GM18511 (cell line): Measurements from ENCODE around the gene MOV10L1.
"Not testable (repeated sequence)": the region's sequence is repeated elsewhere in the genome, so short reads cannot be mapped to it uniquely, and the experiment has no call there.

Source experiments
- ATAC-seq: cut with Tn5 transposase; IDR thresholded peaks from one replicate; pipeline ENCODE4 v1.9.1; 2021; ENCODE audit warnings: mild to moderate bottlenecking, moderate library complexity; ENCODE audit not compliant: unreplicated experiment

Gene MOV10L1

GRCh38 chr22:50076646-50077535 lies 12.9 kb upstream of the MOV10L1 start:
- no peak for ATAC-seq

- no peak for ATAC-seq
Measured at GRCh38 chr22:50078246-50078645, 11.6 kb upstream of the MOV10L1 start.

DNA sequence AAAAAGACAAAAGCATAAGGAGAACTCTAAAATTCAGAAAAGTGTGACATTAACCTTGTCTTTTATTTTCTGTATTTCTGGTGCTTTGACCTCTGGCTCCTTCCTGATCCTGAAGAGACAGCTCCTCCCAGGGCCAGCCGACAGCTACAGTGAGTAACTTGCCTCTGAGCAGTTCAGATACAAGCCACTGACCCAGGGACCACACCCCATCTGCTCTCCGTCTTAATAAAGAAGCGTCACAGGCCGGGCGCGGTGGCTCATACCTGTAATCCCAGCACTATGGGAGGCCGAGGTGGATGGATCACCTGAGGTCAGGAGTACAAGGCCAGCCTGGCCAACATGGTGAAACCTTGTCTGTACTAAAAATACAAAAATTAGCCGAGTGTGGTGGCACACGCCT lies 11.0 kb upstream of the MOV10L1 start:
- ATAC-seq = no peak

GRCh38 chr22:50080077-50080465 lies 9.7 kb upstream of the MOV10L1 start:
- no peak for ATAC-seq

DNA sequence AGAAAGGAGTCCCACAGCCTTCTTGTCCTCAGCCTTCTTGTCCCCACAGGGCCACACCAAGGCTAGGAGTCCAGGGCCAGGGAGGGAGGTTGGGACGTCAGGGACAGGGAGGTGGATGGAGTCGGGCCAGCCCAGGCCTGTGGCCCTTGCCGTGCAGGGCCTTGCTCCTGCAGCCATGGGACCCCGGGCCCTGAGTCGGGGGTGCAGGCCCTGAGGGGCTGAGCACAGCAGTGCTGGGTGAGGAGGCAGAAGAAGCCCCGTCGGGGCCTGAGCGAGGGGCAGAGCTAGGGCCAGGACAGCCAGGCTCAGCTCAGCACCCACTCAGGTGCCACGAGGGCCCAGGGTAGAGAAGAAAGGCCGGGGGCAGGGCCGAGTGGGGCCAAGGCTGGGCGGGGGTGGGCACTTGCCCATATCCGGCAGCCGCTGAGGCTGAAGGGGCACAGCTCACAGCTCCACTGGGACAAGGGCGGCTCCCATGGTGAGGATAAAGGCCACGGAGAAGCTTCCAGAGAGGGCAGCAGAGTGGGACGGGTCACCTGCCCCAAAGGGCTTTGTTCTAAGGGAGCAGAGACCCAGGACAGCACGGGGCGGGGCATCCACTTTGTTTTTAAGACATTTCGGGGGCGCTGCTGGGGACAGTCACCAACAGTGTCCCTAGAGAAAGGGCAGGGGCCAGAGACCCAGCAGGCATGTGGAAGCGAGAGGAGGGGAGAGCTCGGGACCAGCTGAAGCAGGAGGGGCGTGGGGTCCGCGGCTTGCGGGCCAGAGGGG lies 8.2 kb upstream of the MOV10L1 start:
- ATAC-seq = no peak

- no peak for ATAC-seq
Measured at GRCh38 chr22:50082197-50082715, 7.5 kb upstream of the MOV10L1 start.

DNA sequence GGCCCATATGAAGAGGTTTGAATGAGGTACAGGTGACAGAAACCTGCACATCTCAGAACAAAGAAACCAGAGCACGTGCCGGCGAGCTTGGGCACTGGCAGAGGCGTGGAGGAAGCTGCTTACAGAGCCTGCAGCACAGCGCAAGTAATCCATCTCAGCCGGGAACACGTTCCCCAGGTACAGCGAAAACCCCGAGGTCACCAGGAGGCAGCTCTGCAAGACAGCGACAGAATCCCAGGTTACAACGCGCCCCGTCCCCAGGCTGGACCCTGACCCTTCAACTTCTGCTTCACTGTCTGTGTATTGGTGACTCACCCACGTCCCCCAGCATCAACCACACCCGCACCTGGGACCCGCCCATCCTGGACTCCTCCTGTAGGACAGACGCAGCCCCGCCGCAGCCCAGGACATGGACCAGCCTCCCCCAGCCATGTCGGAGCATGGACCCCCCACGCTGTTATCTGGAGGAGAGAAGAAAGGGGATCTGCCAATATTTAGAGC lies 6.8 kb upstream of the MOV10L1 start:
- ATAC-seq = no peak

DNA sequence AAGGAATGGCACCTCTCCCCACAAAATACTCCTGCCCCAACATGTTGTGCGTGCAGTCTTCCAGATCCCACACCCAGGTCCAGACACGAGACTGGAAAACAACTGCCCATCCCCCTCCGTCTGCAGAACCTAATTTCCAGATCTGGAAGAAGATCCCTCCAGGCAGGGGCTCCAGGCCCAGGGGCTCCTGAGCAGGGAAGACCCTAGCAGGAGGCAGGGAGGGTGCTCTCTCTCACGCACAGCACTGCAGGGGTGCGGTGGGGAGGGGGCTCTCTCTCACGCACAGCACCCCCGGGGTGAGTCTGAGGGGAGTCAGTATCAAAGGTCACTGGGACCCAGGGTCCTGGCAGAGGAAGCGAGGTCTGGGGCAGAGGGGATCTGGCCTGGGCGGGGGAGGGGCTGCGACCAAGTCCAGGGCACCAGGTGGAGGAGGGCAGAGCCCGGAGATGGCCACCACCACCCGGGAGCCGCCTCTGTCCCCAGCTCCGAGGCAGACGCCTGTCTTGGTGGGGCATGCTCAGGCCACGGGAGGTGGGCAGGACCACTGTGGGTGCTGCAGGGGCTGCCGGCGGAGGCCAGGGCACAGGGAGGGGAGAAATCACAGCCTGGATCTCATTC lies 6.2 kb upstream of the MOV10L1 start:
- ATAC-seq = no peak

DNA sequence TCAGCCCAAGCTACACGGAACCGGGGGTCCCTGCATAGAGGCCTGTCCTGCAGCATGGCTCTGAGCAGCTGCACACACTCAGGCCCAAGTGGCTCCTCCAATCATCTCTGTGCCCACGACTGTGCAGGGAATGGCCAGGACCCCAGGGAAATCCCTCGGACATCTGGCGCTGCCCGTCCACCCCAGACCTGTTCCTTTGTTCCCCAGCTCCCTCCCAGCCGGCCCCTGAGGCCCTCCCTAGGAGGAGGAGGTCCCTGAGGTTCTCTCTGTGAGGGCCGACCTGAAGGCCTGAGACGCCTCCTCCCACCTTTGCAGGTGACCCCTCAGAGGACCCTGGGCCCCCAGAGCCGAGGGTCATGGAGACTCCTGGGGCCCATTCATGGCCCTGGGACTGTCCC lies 5.7 kb upstream of the MOV10L1 start:
- no peak for ATAC-seq

DNA sequence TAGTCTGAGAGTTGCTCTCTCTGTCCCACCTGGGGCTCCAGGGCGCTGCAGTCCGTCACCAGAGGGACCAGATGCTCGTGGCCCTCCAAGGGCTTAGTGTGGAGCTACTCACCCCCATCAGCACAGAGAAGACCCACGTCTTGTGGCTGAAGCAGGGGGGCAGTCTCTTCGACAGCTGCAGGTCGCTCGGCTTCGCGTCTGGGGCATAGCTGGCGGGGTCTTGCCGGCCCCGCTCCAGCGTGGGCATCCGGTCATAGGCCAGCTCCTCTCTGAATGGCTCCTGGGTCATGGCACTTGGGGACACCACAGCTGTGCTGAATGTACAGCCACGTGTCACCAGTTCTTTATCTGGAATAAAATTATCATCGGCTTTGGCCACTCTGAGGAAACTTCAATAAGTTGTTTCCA lies 5.2 kb upstream of the MOV10L1 start:
- no peak for ATAC-seq

- no peak for ATAC-seq
Measured at GRCh38 chr22:50085211-50085972, 4.4 kb upstream of the MOV10L1 start, which contains the start of gene MLC1. Gene MLC1, minus strand, starts transcription at chr22:50085426. Its CDS starts 524 bp downstream, at chr22:50084902.

DNA sequence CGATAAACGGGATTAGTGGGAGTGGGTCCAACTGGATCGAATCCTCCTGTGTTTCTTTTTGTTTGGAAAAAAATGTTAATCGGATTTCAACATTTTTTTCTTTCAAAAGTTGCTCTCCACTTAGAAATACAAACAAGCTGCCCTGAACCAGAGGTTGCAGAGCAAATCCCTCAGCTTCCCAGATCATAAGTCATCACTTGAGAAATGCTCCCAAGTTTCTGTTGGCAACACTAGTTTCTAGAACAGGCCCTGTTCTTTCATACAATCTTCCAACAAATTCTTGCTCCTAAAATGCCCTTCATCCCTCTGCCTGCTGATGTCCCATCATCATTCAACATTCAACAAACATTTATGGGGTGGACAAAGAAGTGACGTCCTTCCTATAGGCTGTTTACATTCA lies 3.3 kb upstream of the MOV10L1 start:
- ATAC-seq = no peak

DNA sequence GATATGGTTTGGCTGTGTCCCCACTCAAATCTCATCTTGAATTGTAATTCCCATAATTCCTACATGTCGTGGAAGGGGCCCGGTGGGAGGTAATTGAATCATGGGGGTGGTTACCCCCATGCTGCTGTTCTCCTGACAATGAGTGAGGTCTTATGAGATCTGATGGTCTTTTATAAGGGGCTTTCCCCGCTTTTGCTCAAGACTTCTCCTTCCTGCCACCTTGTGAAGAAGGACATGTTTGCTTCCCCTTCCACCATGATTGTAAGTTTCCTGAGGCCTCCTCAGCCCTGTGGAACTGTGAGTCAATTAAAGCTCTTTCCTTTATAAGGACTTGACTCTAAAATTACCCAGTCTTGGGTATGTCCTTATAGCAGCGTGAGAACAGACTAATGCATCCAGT lies 2.8 kb upstream of the MOV10L1 start:
- not testable (repeated sequence) for ATAC-seq

DNA sequence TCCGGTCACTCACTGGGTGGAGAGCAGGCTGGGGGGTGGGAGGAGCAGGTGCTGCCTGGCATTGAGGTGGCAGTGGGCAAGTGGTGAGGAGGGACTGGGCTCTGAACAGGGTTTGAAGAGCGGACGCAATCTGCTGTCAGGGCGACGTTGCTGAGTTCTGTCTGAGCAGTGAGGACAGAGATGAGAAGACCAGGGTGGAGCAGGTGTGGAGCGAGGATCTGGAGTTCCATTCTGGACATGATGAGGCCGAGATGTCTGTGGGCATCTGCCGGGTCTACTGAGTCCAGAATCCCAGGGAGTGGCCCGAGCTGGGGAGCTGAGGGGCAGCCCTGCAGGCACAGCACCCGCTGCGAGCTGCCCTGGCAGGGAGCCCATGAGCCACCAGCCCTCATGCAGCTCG lies 2.2 kb upstream of the MOV10L1 start:
- no peak for ATAC-seq

GRCh38 chr22:50088096-50088495 lies 1.7 kb upstream of the MOV10L1 start:
- no peak for ATAC-seq

- no peak for ATAC-seq
Measured at GRCh38 chr22:50089231-50089630, 575 bp upstream of the MOV10L1 start.

- ATAC-seq = no peak
Measured at GRCh38 chr22:50090412-50090714, 557 bp downstream of the MOV10L1 start.

GRCh38 chr22:50091092-50091768 lies 1.4 kb downstream of the MOV10L1 start:
- no peak for ATAC-seq

DNA sequence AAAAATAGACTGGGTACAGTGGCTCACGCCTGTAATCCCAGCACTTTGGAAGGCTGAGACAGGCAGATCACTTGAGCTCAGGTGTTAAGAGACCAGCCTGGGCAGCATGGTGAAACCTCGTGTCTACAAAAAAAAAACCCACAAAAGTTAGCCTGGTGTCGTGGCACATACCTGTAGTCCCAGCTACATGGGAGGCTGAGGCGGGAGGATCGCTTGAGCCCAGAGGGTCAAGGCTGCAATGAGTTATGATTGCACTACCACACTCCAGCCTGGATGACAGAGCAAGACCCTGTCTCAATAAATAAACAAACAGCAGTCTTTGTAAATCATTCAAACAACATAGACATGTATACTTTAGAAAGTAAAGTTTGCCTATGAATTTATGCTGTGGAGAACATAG lies 2.5 kb downstream of the MOV10L1 start:
- no peak for ATAC-seq

DNA sequence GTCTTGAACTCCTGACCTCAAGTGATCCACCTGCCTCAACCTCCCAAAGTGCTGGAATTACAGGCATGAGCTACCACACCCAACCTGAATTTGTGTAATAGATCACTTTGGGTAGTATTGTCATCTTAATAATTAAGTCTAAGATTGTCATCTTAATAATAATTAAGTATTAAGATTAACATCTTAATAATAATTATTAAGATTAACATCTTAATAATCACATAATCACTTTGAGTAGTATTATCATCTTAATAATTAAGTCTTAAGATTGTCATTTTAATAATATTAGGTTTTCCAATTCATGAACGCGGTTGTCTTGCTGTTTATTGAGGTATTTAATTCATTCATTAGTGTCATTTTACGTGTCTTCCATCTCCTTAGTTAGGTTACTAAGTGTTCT lies 8.2 kb downstream of the MOV10L1 start:
- ATAC-seq = no peak
